Right hindlimb (tissue), 1 donor: ENCODE measurements around the gene DOCK4.

Source experiments
- DNase-seq: peaks from one replicate; pipeline ENCODE4 v3.0.0-alpha.2; 2018

DOCK4 gene

GRCh38 chr7:112073530-112073929 lies 132.7 kb downstream of the DOCK4 start:
- no peak for DNase-seq

- no peak for DNase-seq
These were observed 133.5 kb downstream of the DOCK4 start for GRCh38 chr7:112072541-112073245.

GRCh38 chr7:112071856-112072255 lies 134.3 kb downstream of the DOCK4 start:
- no peak for DNase-seq

GRCh38 chr7:112070674-112071256 lies 135.4 kb downstream of the DOCK4 start:
- DNase-seq = no peak

- DNase-seq = no peak
These were observed 136.3 kb downstream of the DOCK4 start for GRCh38 chr7:112069879-112070321.

GRCh38 chr7:112068967-112069366 lies 137.2 kb downstream of the DOCK4 start:
- no peak for DNase-seq

- DNase-seq = no peak
These were observed 138.3 kb downstream of the DOCK4 start for GRCh38 chr7:112067632-112068540.

- no peak for DNase-seq
These were observed 139.0 kb downstream of the DOCK4 start for GRCh38 chr7:112067200-112067599.

GRCh38 chr7:112065758-112066157 lies 140.4 kb downstream of the DOCK4 start:
- DNase-seq = no peak

- no peak for DNase-seq
These were observed 141.4 kb downstream of the DOCK4 start for GRCh38 chr7:112064627-112065385.

- no peak for DNase-seq
These were observed 142.2 kb downstream of the DOCK4 start for GRCh38 chr7:112063974-112064373.

- DNase-seq = no peak
These were observed 145.1 kb downstream of the DOCK4 start for GRCh38 chr7:112061051-112061450.

- no peak for DNase-seq
These were observed 145.6 kb downstream of the DOCK4 start for GRCh38 chr7:112060625-112061024.

- DNase-seq = no peak
These were observed 146.5 kb downstream of the DOCK4 start for GRCh38 chr7:112059675-112060074.

- DNase-seq = no peak
These were observed 147.5 kb downstream of the DOCK4 start for GRCh38 chr7:112058686-112059085.

GRCh38 chr7:112056409-112056808 lies 149.8 kb downstream of the DOCK4 start:
- no peak for DNase-seq

GRCh38 chr7:112053737-112054069 lies 152.5 kb downstream of the DOCK4 start:
- DNase-seq = no peak

- DNase-seq = no peak
These were observed 153.0 kb downstream of the DOCK4 start for GRCh38 chr7:112052993-112053736.

GRCh38 chr7:112052498-112052897 lies 153.7 kb downstream of the DOCK4 start:
- no peak for DNase-seq

- no peak for DNase-seq
These were observed 155.8 kb downstream of the DOCK4 start for GRCh38 chr7:112050250-112050881.

- no peak for DNase-seq
These were observed 156.5 kb downstream of the DOCK4 start for GRCh38 chr7:112049555-112050249.
